Measurements from ENCODE around the gene SFMBT2.
"Not testable (repeated sequence)": the region's sequence is repeated elsewhere in the genome, so short reads cannot be mapped to it uniquely, and the experiment has no call there.

Gene SFMBT2

GRCh38 chr10:7258948-7259523 lies 151.8 kb downstream of the SFMBT2 start:
- peak; percentile 41 for DNase-seq

GRCh38 chr10:7255517-7255916 lies 155.3 kb downstream of the SFMBT2 start:
- DNase-seq, result no peak

- DNase-seq, result no peak
Observed at GRCh38 chr10:7251696-7252465, 159.0 kb downstream of the SFMBT2 start.

GRCh38 chr10:7250236-7250635 lies 160.6 kb downstream of the SFMBT2 start:
- no peak for DNase-seq

GRCh38 chr10:7248585-7249164 lies 162.2 kb downstream of the SFMBT2 start:
- no peak for DNase-seq

- no peak for DNase-seq
Observed at GRCh38 chr10:7248148-7248547, 162.7 kb downstream of the SFMBT2 start.

- DNase-seq, result no peak
Observed at GRCh38 chr10:7245505-7245904, 165.3 kb downstream of the SFMBT2 start.

GRCh38 chr10:7243873-7244272 lies 167.0 kb downstream of the SFMBT2 start:
- no peak for DNase-seq

GRCh38 chr10:7243139-7243538 lies 167.7 kb downstream of the SFMBT2 start:
- no peak for DNase-seq

- DNase-seq, result no peak
Observed at GRCh38 chr10:7239312-7239985, 171.4 kb downstream of the SFMBT2 start.

GRCh38 chr10:7235376-7235775 lies 175.5 kb downstream of the SFMBT2 start:
- no peak for DNase-seq

- DNase-seq, result no peak
Observed at GRCh38 chr10:7234109-7234508, 176.7 kb downstream of the SFMBT2 start.

- DNase-seq, result no peak
Observed at GRCh38 chr10:7233259-7233991, 177.4 kb downstream of the SFMBT2 start.

- DNase-seq, result no peak
Observed at GRCh38 chr10:7231509-7232414, 179.1 kb downstream of the SFMBT2 start.

GRCh38 chr10:7230951-7231350 lies 179.9 kb downstream of the SFMBT2 start:
- DNase-seq, result no peak

GRCh38 chr10:7230036-7230435 lies 180.8 kb downstream of the SFMBT2 start:
- DNase-seq, result no peak

- no peak for DNase-seq
Observed at GRCh38 chr10:7225133-7225532, 185.7 kb downstream of the SFMBT2 start.

GRCh38 chr10:7218968-7219367 lies 191.9 kb downstream of the SFMBT2 start:
- no peak for DNase-seq

GRCh38 chr10:7212696-7213095 lies 198.1 kb downstream of the SFMBT2 start:
- not testable (repeated sequence) for DNase-seq

GRCh38 chr10:7211857-7212577 lies 198.8 kb downstream of the SFMBT2 start:
- no peak for DNase-seq

- no peak for DNase-seq
Observed at GRCh38 chr10:7210516-7210915, 200.3 kb downstream of the SFMBT2 start.

All from effector CD4-positive, alpha-beta T cell (primary cell).